Fibroblast of skin of back (primary cell): Measurements from ENCODE around the gene MMP13.
"Not testable (repeated sequence)": the region's sequence is repeated elsewhere in the genome, so short reads cannot be mapped to it uniquely, and the experiment has no call there.

Experiments
- DNase-seq: peaks from one replicate; pipeline ENCODE4 v3.0.0-alpha.2; 2013

Gene MMP13

DNA sequence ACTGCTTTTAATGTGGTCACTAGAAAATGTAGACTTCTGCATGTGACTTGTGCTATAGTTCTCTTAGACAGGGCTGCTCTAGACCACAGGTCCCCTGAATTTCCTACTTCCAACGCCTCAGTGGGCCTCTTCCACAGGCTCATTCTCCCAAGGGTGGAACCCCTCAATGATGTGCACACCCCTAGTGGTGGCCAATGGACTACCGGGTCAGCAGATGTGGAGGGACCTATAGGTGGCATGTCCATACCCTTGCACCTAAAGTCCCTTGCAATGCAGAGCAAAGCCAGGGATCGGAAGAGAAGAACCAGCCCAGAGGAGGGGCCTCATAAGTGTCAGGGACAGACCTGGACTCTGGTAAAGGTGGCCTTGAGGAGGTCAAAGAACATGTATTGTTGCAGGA is 20.0 kb downstream of the MMP13 start:
- DNase-seq: no peak

- no peak for DNase-seq
Observed at GRCh38 chr11:102934735-102935134, 20.8 kb downstream of the MMP13 start.

DNA sequence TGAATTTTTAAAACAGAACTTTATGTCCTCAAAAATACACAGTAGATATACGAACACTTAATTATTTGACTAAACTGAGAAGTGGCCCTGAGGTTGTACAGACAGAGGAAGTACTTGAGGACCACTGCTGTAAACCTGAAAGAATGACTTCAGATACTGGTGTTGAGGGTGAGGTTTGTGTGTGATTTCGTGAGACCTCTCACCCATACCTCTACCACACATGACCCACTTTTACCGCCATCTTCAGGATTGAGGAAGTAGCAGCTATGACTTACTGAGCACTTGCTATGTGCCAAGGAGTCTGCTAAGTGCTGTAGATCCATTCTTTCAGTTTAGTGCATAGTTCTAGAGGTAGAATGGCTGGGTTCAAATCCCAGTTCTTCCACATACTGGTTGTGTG is 21.9 kb downstream of the MMP13 start:
- no peak for DNase-seq

DNA sequence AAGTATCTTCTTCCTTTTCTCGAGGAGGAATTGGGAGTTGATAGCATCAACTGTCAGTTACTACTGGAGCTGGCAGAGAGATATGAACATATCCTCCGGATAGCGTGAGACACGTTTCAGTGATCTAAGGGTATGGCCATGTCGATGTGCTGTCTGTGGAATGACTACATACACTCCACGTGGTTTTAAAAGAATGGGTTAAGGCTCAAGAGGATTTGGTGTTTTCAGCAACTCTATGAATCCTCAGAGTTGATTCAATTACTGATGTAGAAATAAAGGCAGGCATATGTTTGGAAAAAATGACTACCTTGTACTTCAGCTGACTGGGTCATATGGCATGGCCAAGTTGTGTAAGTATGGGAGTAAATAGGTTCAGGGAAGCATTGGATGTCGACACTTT is 22.9 kb downstream of the MMP13 start:
- DNase-seq: peak; percentile 3

DNA sequence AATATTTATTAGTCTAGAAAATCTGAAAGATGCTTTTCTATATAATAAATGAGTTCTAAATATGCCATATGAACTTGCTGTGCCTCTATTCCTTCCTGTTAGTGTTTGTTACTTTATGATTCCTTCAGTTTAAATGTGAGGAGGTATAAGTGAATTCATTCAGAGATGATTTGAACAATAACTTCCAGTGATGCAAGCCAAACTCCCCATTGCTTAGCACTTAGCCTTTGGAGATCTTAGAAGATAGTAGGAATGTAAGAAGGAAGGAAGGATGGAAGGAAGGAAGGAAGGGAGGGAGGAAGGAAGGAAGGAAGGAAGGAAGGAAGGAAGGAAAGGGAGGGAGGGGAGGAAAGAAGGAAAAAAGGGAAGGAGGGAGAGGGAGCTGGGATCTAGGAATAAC is 25.1 kb downstream of the MMP13 start:
- DNase-seq: no peak

DNA sequence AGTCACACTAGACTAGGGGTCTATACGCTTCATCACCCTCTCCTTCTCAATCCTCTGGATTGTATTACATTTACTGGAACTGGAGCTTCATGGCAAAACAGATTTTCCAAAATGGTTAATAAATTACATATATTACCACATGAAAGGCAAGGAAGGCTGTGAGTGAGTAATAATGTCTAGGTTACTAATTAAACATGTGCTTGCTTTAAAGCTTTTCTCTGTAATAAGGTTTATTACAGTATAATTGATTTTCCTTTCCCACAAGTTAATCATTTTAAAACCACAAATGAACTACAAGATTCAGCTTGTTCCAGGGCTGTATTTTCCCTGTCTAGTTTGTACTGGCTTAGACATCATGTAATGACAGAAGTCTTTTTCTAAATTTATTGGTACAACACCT is 25.6 kb downstream of the MMP13 start:
- DNase-seq: no peak

DNA sequence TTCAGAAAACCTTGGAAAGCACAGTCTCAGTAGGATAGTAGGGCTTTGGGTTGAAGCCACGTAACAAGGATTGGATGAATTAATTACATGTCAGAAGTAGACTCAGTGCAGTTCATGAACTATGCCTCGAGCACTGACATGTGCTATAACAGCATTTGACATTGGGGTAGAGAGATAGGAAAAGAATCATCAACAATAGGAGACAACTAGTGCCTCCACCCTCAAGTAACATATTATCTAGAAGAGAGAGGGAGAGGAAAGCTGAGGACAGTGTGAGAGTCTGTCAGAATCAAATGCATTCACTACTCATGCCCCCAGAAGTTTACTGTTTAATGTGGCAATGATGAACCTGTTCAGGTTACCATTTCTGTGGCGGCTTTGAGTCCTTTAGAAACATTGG is 26.4 kb downstream of the MMP13 start:
- no peak for DNase-seq

DNA sequence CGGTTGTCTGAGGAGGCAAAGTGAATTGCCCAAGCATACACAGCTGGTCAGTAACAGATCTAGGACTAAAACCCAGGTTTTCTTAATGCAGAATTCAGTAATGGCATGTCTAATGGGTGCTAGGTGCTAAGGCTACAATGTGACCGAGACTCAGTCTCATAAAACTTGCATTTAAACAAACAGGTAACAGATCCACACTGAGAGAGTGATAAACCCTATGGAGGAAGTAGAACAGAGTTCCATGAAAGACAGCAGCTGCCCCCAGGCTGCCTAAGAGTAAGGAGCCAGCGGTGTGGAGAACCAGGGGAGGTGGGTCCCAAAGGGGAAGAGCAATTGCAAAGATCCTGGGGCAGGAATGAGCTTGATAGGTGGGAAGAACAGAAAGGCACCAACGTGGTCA is 27.3 kb downstream of the MMP13 start:
- DNase-seq: no peak

- DNase-seq: no peak
Observed at GRCh38 chr11:102927624-102927990, 27.9 kb downstream of the MMP13 start.

GRCh38 chr11:102926961-102927623 is 28.4 kb downstream of the MMP13 start:
- no peak for DNase-seq

DNA sequence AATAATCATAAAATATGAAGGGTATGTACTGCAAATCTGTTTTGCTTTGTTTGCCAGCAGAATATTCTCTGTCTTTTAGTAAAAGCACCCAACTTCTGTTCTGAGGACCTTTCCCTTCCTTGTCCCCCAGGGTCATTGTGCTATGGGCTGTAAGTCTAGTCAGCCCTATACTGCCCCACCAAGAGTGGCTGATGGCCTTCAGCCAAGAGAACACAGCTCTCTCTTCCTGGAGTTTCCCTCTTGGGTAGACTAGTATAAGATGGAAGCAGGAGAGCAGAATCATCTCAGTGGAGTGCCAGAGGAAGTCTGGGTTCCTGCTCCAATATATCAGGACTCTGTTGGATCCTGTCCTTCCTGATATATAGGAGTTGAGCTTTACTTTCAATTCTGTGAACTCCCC is 29.0 kb downstream of the MMP13 start:
- DNase-seq: no peak

DNA sequence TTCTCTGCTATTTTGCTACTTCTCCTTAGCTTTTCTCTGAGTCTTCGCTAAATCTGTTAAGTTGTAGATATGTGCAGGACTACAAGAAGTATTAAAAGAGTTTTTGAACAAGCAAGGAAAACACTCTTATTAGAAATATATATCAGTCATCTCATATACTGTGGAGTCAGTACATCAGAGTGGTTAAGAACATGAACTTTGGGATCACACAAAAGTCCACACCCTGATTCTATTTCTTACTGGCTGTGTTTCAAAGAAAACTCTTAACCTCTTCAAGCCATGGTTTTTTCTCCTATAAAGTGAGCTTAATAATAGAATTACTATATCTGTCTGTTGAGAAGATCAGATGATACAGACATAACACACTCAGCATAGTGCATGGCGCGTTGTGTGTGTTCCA is 29.5 kb downstream of the MMP13 start:
- DNase-seq: no peak

DNA sequence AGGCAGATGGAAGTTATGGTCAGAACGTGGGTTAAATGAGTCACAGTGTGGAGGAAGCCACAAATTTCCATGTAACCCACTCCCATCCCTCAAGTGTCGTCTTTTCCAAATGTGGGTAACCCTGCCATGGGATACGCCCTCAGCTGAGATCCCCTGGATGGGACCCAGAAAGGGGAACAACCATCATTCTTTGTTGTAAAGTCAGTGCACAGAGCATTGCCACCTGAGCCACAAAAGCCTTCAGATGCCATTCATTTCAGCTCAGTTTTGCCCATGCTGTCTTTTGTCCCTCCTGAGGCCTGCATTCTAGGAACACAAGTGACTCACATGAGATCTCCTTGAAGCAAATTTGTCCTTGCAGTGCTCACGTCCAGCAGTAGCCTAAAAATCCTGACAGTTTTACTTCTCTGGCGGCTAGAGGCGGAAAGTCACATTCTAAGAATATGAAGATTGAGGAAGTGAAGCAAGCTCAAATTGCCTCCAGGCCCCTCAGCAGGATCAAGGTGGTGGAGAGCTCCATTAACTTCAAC is 30.6 kb downstream of the MMP13 start:
- peak; percentile 20 for DNase-seq

DNA sequence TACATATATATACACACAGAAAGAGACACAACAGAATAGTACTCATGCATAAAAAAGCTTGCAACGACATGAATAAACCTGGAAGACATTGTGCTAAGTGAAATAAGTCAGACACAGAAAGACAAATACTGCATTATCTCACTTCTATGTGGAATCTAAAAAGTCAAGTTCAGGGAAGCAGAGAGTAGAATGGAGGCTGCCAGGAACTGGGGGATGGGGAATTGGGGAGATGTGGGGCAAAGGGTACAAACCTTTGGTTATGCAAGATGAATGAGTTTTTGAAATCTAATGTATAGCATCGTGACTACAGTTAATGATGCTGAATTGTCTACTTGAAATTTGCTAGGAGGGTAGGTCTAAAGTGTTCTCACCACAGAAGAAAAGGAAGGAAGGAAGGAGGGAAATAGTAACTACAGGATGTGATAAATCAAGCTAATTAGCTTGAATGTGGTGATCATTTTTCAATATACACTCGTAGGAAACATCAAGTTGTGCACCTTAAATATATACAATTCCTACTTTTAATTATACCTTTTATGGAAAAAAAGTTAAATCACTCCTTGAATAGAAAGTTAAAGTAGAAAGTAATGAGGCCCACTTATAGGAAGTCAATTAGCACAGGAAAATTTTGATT is 33.8 kb downstream of the MMP13 start:
- no peak for DNase-seq

DNA sequence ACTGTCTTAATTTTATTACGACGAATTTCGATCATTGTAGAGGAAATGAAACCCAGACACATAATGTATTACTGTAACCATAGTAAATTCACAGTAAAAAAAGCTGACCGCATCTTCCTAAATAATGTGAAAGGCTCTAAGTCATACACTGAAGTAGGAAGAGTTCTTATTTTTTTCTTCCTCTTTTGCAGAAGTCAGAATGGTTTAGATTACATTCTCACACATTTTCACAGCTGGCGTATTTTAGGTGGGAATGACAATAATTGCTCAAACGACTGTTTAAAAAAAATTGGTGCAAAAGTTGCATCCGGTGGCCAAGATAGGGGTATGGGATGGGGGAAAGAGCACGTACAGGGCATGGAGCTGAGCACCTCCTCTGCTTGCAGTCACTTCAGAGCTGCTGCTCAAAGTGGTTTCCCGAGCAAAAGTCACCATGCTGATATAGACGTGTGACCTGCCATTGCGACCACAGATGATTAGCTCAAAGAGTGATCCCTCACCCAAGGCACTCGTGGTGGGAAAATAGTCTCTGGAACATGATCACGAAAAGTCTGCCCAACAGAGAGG is 35.3 kb downstream of the MMP13 start:
- DNase-seq: no peak

DNA sequence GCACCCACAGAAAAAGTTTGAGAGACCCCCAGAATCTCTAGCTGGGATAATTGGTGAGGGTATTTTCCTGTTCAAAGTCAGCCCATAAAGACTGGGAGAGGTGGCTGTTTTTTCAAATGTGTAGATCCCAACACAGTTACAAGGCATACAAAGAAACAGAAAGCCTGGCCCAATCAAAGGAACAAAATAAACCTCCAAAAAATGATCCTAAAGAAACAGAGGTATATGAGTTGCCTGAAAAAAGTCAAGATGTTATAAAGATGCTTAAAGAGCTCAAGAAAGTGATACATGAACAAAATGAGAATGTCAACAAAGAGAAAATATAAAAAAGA is 40.5 kb downstream of the MMP13 start:
- no peak for DNase-seq

DNA sequence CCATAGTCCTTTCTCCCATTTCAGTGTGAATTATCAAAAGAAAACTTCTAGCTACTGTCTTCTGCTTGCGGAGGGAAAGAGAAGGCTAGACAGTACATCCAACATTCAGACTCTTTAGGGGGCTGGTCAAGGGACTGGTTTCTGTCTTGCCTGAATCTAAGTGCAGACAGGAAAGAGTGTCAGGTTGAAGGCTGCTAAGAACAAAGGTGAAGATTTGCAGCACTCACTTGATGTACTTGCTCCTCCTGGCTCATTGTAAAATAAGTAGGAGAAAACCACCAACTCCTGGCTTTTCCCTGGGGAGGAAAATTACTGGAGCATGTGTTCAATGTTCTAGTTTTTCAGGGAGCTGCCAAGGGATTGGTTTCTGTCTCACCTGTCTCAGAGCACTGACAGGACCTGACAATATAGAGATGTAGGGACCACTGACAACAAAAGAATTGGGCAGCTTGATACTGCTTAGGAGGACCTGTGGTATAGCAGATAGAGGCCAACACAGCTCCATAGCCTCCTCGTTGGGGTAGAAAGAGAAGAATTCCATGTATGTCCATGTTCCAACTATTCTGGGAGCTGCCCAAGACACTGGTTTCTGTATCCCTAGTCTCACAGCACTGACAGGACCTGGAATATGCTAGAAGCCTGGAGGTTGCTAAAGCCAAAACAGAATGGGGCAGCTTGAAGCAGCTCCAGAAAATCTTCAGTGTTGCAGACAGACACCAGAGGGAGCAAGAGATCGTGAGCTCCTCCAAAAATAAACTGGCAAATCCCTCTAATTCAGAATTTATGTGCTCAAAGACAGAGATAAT is 41.1 kb downstream of the MMP13 start:
- DNase-seq: peak; percentile 38

DNA sequence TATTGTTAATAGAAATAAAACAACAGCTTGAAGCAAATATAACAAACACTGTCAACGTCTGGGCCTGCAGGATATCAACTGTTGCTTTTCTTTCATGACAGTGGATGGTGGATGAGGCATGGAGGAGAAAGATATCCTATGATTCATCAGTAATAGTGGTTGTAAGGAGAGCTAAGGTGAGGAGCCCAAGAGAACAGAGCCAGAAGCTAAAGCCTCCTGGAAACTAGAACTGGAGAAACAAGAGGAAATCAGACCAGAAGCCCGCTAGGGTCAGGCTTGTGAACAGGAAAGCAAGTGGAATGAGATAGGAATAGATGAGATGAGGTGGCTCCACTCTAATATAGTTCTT is 43.1 kb downstream of the MMP13 start:
- no peak for DNase-seq

DNA sequence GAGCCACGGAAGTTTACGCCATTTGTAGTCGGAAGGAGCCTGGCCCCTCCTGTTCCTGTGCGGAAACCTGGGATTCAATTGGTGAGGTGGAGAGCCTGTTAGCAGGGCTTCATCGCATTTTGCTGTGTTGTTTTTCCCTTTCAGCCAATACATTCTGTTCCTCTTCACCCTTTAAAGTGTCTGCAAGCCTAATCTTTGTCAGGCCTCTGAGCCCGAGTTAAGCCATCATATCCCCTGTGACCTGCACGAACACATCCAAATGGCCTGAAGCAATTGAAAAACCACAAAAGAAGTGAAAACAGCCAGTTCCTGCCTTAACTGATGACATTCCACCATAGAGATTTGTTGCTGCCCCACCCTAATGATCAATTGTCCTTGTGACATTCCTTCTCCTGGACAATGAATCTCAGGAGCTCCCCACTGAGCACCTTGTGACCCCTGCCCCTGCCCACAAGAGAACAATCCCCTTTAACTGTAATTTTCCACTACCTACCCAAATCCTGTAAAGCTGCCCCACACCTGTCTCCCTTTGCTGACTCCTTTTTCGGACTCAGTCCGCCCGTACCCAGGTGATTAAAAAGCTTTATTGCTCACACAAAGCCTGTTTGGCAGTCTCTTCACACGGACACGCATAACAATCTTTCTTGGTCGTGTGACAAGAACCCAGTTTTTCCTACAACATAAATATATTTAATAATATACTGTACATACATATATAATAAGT is 43.6 kb downstream of the MMP13 start:
- no peak for DNase-seq

- DNase-seq: peak; percentile 8
Observed at GRCh38 chr11:102905848-102906247, 49.7 kb downstream of the MMP13 start.

GRCh38 chr11:102903895-102904294 is 51.6 kb downstream of the MMP13 start:
- DNase-seq: not testable (repeated sequence)

GRCh38 chr11:102900346-102900745 is 55.2 kb downstream of the MMP13 start:
- DNase-seq: no peak
